Suprapubic skin (tissue), 4 donors: ENCODE results near the gene XRCC5. TPM values are rescaled to one million over a fixed set of nuclear protein-coding genes. Genes with fewer than 3 reads are reported as not detected.

ENCODE experiments used
- DNase-seq, 2 donors: peaks; one replicate each; pipeline ENCODE4 v3.0.0-alpha.2; 2019; ENCODE audit warnings: low spot score in 2 of 2
- H3K27ac ChIP-seq: fragments of 200-600 bp; sonication (generic); one replicate; pipeline ENCODE4 v1.5.1; 2019
- H3K27me3 ChIP-seq: fragments of 200-600 bp; sonication (generic); one replicate; pipeline ENCODE4 v1.5.1; 2019
- H3K36me3 ChIP-seq: fragments of 200-600 bp; sonication (generic); one replicate; pipeline ENCODE4 v1.5.1; 2019
- H3K4me1 ChIP-seq: fragments of 200-600 bp; sonication (generic); one replicate; pipeline ENCODE4 v1.5.1; 2019
- H3K4me3 ChIP-seq: fragments of 200-600 bp; sonication (generic); one replicate; pipeline ENCODE4 v1.5.1; 2019; ENCODE audit warnings: mild to moderate bottlenecking
- H3K9me3 ChIP-seq: fragments of 200-600 bp; sonication (generic); one replicate; pipeline ENCODE4 v1.5.1; 2019
- EP300 ChIP-seq: sonication (generic); formaldehyde crosslinking; IDR thresholded peaks from one replicate; pipeline ENCODE4 v1.6.1; 2017; ENCODE audit warnings: antibody characterized with exemption
- POLR2A ChIP-seq, 2 donors: fragments of 450-650 bp; IDR thresholded peaks; one replicate each; pipeline ENCODE4 v1.6.1; 2017; ENCODE audit warnings: antibody characterized with exemption in 2 of 2, mild to moderate bottlenecking in 2 of 2, moderate library complexity in 2 of 2
- POLR2AphosphoS5 ChIP-seq, 3 donors: sonication (generic); formaldehyde crosslinking; IDR thresholded peaks; one replicate each; pipeline ENCODE4 v1.6.1; 2017; ENCODE audit warnings: antibody characterized with exemption in 3 of 3
- WGBS: methylation state at CpG from one replicate; pipeline ENCODE4 v1.1.5; 2018; 5-methylcytosine and 5-hydroxymethylcytosine counted together
- total RNA-seq, 4 donors: library from RNA; depleted of rRNA; stranded (reverse); fragments of >200 nt; gene quantifications; one replicate each; pipeline ENCODE4 v1.1.0, GENCODE V29; 2016
- TF ChIP-seq, protein P1 (sequence below), 2 donors: fragments of 200-600 bp in 1 of 2; fragments of 450-650 bp in 1 of 2; sonication (generic) in 1 of 2; IDR thresholded peaks; one replicate each; pipeline ENCODE4 v1.5.1; 2016 to 2019; ENCODE audit warnings: antibody characterized with exemption in 2 of 2, mild to moderate bottlenecking in 1 of 2, moderate library complexity in 1 of 2

XRCC5 gene
- total RNA-seq, 4 donors from 2014 or later, result 122 to 153 (median 136) TPM

DNA sequence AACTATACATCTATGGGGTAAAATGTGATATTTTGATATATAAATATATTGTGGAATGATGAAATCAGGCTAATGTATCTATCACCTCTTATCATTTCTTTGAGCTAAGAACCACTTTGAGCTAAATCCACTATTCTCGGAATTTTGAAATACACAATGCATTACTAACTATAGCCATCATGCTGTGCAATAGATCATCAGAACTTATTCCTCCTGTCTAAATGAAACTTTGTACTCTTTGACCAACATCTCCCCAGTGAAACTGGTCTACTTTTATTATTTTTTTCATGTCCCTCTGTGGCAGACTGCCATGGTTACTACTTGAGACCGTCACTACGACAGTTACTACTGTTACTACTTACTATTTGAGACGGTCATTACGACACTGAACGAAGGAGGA is 39.0 kb upstream of the XRCC5 start:
- Histone ChIP-seq H3K36me3 (peaks cover 2% of the 10 kb centered on the region), H3K27me3 (no peaks in the 10 kb centered on the region), H3K27ac (no peak overlapping the region), H3K9me3 (no peaks in the 10 kb centered on the region), H3K4me1 (no peaks in the 10 kb centered on the region), H3K4me3 (no peak overlapping the region)
- TF ChIP-seq, protein P1, sequence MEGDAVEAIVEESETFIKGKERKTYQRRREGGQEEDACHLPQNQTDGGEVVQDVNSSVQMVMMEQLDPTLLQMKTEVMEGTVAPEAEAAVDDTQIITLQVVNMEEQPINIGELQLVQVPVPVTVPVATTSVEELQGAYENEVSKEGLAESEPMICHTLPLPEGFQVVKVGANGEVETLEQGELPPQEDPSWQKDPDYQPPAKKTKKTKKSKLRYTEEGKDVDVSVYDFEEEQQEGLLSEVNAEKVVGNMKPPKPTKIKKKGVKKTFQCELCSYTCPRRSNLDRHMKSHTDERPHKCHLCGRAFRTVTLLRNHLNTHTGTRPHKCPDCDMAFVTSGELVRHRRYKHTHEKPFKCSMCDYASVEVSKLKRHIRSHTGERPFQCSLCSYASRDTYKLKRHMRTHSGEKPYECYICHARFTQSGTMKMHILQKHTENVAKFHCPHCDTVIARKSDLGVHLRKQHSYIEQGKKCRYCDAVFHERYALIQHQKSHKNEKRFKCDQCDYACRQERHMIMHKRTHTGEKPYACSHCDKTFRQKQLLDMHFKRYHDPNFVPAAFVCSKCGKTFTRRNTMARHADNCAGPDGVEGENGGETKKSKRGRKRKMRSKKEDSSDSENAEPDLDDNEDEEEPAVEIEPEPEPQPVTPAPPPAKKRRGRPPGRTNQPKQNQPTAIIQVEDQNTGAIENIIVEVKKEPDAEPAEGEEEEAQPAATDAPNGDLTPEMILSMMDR (IDR thresholded peaks at IDR 0.05), result no peak
- WGBS, result 91% methylated on average over 6 of the region's 6 CpGs
- no peak for DNase-seq

DNA sequence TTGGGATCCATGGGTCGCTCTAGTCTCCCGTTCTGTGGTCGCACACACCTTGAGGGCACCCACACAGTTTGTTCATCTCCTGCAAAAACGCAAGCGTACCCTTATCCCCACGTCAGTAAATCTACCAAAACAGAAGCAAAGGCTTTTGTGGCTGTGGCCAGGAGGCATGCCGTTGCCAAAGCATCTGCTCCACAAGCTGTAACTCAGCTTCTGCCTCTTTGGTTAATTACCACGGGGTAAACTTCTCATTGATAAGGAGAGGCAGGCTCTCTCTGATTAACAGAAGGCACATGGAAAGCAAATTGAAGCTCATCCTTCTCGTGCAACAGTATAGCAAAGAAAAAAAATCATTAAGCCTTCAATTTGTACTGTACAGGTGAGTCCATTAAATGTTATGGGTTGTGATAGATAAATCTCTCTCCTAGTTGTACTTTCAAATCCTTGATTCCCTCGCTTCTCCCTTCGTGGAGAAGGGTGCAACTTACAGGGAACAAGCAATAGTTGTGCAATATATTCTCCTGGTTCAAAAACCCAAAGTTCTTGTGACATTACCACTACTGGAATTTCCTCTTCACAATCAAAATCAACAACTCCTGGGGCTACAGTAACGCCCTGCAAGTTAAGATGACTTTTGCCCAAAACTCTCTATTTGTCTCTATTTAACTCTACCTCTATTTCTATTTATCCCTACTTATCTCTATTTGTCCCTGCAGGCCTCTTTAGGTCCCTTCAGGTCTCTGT is 37.9 kb upstream of the XRCC5 start:
- H3K9me3 ChIP-seq, result no peaks in the 10 kb centered on the region
- H3K27ac ChIP-seq, result no peak overlapping the region
- no peaks in the 10 kb centered on the region for H3K4me1 ChIP-seq
- H3K27me3 ChIP-seq, result no peaks in the 10 kb centered on the region
- H3K4me3 ChIP-seq, result no peak overlapping the region
- H3K36me3 ChIP-seq, result no peaks in the 10 kb centered on the region
- no peak for DNase-seq
- 80% methylated on average over 12 of the region's 12 CpGs for WGBS
- TF ChIP-seq POLR2A (IDR thresholded peaks at IDR 0.05) (no peak), POLR2AphosphoS5 (IDR thresholded peaks at IDR 0.05) (no peak), EP300 (no peak)
- TF ChIP-seq, protein P1 (IDR thresholded peaks at IDR 0.05), result no peak

GRCh38 chr2:216072473-216072872 is 36.7 kb upstream of the XRCC5 start:
- H3K27me3 ChIP-seq, result no peaks in the 10 kb centered on the region

DNA sequence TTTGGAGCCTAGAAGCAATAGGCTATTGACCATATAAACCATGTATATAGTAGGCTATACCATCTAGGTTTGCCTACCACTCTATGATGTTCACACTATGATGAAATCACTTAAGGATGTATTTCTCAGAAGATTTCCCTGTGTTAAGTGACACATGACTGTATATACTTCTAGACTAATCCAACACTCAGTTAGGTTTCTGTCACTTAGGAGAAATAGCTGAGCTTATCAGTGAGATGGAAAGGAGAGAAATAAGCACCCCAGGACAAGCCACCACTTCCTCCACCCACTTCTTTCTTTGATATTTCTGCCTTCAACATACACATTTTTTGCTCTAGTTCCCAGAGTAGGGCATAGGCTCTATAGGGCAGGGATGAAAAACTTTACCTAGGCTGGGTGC is 35.4 kb upstream of the XRCC5 start:
- Histone ChIP-seq H3K27ac (no peak overlapping the region), H3K4me3 (no peak overlapping the region), H3K4me1 (no peaks in the 10 kb centered on the region), H3K27me3 (no peaks in the 10 kb centered on the region), H3K9me3 (no peaks in the 10 kb centered on the region), H3K36me3 (no peaks in the 10 kb centered on the region)
- no peak for DNase-seq
- TF ChIP-seq EP300 (no peak), POLR2A (IDR thresholded peaks at IDR 0.05) (no peak), POLR2AphosphoS5 (IDR thresholded peaks at IDR 0.05) (no peak)
- TF ChIP-seq, protein P1 (IDR thresholded peaks at IDR 0.05), result no peak

More at GRCh38 chr2:216072473-216072872, 36.7 kb upstream of the XRCC5 start:
- no peaks in the 10 kb centered on the region for H3K9me3 ChIP-seq
- H3K27ac ChIP-seq, result no peak overlapping the region
- no peaks in the 10 kb centered on the region for H3K36me3 ChIP-seq
- no peaks in the 10 kb centered on the region for H3K4me1 ChIP-seq
- no peak for TF ChIP-seq POLR2AphosphoS5 (IDR thresholded peaks at IDR 0.05)
- TF ChIP-seq, protein P1 (IDR thresholded peaks at IDR 0.05), result no peak
- no peak for TF ChIP-seq POLR2A (IDR thresholded peaks at IDR 0.05)
- no peak for TF ChIP-seq EP300
- DNase-seq, result no peak
- H3K4me3 ChIP-seq, result no peak overlapping the region

GRCh38 chr2:216074380-216074779 is 34.8 kb upstream of the XRCC5 start:
- Histone ChIP-seq H3K4me3 (no peak overlapping the region), H3K27me3 (no peaks in the 10 kb centered on the region), H3K9me3 (no peaks in the 10 kb centered on the region), H3K27ac (no peak overlapping the region), H3K4me1 (no peaks in the 10 kb centered on the region), H3K36me3 (no peaks in the 10 kb centered on the region)
- WGBS, result 67% methylated on average over 1 of the region's 1 CpG
- TF ChIP-seq EP300, result no peak
- TF ChIP-seq, protein P1 (IDR thresholded peaks at IDR 0.05), result no peak
- TF ChIP-seq POLR2AphosphoS5 (IDR thresholded peaks at IDR 0.05), result no peak
- no peak for TF ChIP-seq POLR2A (IDR thresholded peaks at IDR 0.05)
- no peak for DNase-seq
